Parathyroid adenoma (tissue), 2 donors: Measurements from ENCODE around the gene CLEC4E.
"Not testable (repeated sequence)": the region's sequence is repeated elsewhere in the genome, so short reads cannot be mapped to it uniquely, and the experiment has no call there.

Experiments
- H2AFZ ChIP-seq: fragments of 300-600 bp; sonication (generic); one replicate; pipeline ENCODE4 v1.7.0; 2017; ENCODE audit warnings: antibody characterized with exemption, mild to moderate bottlenecking
- H3K27ac ChIP-seq: fragments of 300-600 bp; sonication (generic); one replicate; pipeline ENCODE4 v1.7.0; 2017
- H3K27me3 ChIP-seq: fragments of 300-600 bp; sonication (generic); one replicate; pipeline ENCODE4 v1.7.0; 2017; ENCODE audit warnings: low read length; ENCODE audit not compliant: control insufficient read depth, insufficient read depth
- H3K36me3 ChIP-seq: fragments of 300-600 bp; sonication (generic); one replicate; pipeline ENCODE4 v1.7.0; 2017; ENCODE audit warnings: low read length; ENCODE audit not compliant: control insufficient read depth, insufficient read depth
- H3K4me1 ChIP-seq: fragments of 300-600 bp; sonication (generic); one replicate; pipeline ENCODE4 v1.7.0; 2017; ENCODE audit warnings: control low read depth
- H3K4me2 ChIP-seq: fragments of 300-600 bp; sonication (generic); one replicate; pipeline ENCODE4 v1.7.0; 2017; ENCODE audit warnings: low read length
- H3K4me3 ChIP-seq: fragments of 300-600 bp; sonication (generic); one replicate; pipeline ENCODE4 v1.7.0; 2017; ENCODE audit warnings: low read depth, low read length
- H3K79me2 ChIP-seq: fragments of 300-600 bp; sonication (generic); one replicate; pipeline ENCODE4 v1.7.0; 2017; ENCODE audit warnings: control low read depth
- H3K9ac ChIP-seq: fragments of 300-600 bp; sonication (generic); one replicate; pipeline ENCODE4 v1.7.0; 2017; ENCODE audit warnings: mild to moderate bottlenecking
- H3K9me3 ChIP-seq: fragments of 300-600 bp; sonication (generic); one replicate; pipeline ENCODE4 v1.7.0; 2017; ENCODE audit warnings: low read length; ENCODE audit not compliant: control insufficient read depth
- CTCF ChIP-seq: fragments of 300-600 bp; sonication (generic); IDR thresholded peaks from one replicate; pipeline ENCODE4 v1.7.0; 2017; ENCODE audit warnings: antibody characterized with exemption, mild to moderate bottlenecking
- donor health status: primary hyperparathyroidism.

The CLEC4E gene

GRCh38 chr12:8540831-8541230, at the start of gene CLEC4E:
Gene CLEC4E (minus strand): TSS chr12:8540905. CDS start chr12:8540797, 108 bp downstream.
- H3K4me3 ChIP-seq, H3K9me3 ChIP-seq, H2AFZ ChIP-seq, H3K79me2 ChIP-seq, H3K4me1 ChIP-seq, H3K27me3 ChIP-seq, H3K36me3 ChIP-seq, H3K27ac ChIP-seq, H3K9ac ChIP-seq, H3K4me2 ChIP-seq: not testable (repeated sequence)

- Histone ChIP-seq H3K27ac (no peak overlapping the region), H3K27me3 (no peaks in the 10 kb centered on the region), H3K4me3 (no peak overlapping the region), H3K4me2 (no peak overlapping the region), H3K9ac (no peak overlapping the region), H3K4me1 (no peaks in the 10 kb centered on the region), H3K9me3 (no peaks in the 10 kb centered on the region), H3K36me3 (no peaks in the 10 kb centered on the region), H2AFZ (no peak overlapping the region), H3K79me2 (no peaks in the 10 kb centered on the region)
- no peak for TF ChIP-seq CTCF
Measured at GRCh38 chr12:8589679-8590078, 49.0 kb upstream of the CLEC4E start.

- H3K79me2 ChIP-seq, H3K4me2 ChIP-seq, H3K27me3 ChIP-seq, H3K9me3 ChIP-seq, H3K9ac ChIP-seq, H2AFZ ChIP-seq, H3K27ac ChIP-seq, H3K4me3 ChIP-seq, H3K4me1 ChIP-seq, H3K36me3 ChIP-seq: not testable (repeated sequence)
Measured at GRCh38 chr12:8584478-8584877, 43.8 kb upstream of the CLEC4E start.

- Histone ChIP-seq H3K79me2 (no peaks in the 10 kb centered on the region), H3K27ac (no peak overlapping the region), H3K36me3 (no peaks in the 10 kb centered on the region), H2AFZ (no peak overlapping the region), H3K4me3 (no peak overlapping the region), H3K9me3 (no peaks in the 10 kb centered on the region), H3K4me2 (no peak overlapping the region), H3K9ac (no peak overlapping the region), H3K27me3 (no peaks in the 10 kb centered on the region), H3K4me1 (no peaks in the 10 kb centered on the region)
- no peak for TF ChIP-seq CTCF
Measured at GRCh38 chr12:8584004-8584403, 43.3 kb upstream of the CLEC4E start.

GRCh38 chr12:8581098-8581784, 40.5 kb upstream of the CLEC4E start:
- H3K4me3 ChIP-seq: no peak overlapping the region

More at GRCh38 chr12:8581098-8581784, 40.5 kb upstream of the CLEC4E start:
- Histone ChIP-seq H3K4me2 (no peak overlapping the region), H3K27me3 (no peaks in the 10 kb centered on the region), H3K36me3 (no peaks in the 10 kb centered on the region), H3K4me1 (no peaks in the 10 kb centered on the region), H3K79me2 (no peaks in the 10 kb centered on the region), H3K27ac (no peak overlapping the region), H3K9me3 (no peaks in the 10 kb centered on the region), H2AFZ (no peak overlapping the region), H3K9ac (no peak overlapping the region)
- TF ChIP-seq CTCF: no peak
